Erythroblast (primary cell): ENCODE data around the gene SRPK3.

Experiments
- GATA1 ChIP-seq: IDR thresholded peaks from 2 replicates; pipeline ENCODE4 v1.6.1; 2011; ENCODE audit warnings: low read depth, mild to moderate bottlenecking, control low read depth, low read length, moderate library complexity
- POLR2A ChIP-seq: IDR thresholded peaks from 2 replicates; pipeline ENCODE4 v1.6.1; 2011; ENCODE audit warnings: mild to moderate bottlenecking, low read length

- no peak for TF ChIP-seq POLR2A
- TF ChIP-seq GATA1: no peak
Measured at GRCh38 chrX:153765138-153766079, 15.4 kb upstream of the SRPK3 start.
